A549 (cell line): ENCODE data around the gene PGM5.

Experiments
- CBX2 ChIP-seq: fragments of 200-600 bp; sonication (generic); IDR thresholded peaks from 2 replicates; pipeline ENCODE4 v1.6.1; 2016; ENCODE audit warnings: low read depth, mild to moderate bottlenecking, borderline replicate concordance
- HOXB13 ChIP-seq: fragments of 250-450 bp; sonication (Bioruptor Pico); IDR thresholded peaks from 2 replicates; pipeline ENCODE4 v1.5.0; 2020; ENCODE audit warnings: low read depth, mild to moderate bottlenecking, moderate library complexity
- JUNB ChIP-seq: fragments of >200 bp; sonication (Bioruptor Twin); formaldehyde crosslinking; IDR thresholded peaks from 2 replicates; pipeline ENCODE4 v1.6.1; 2016
- MYC ChIP-seq: IDR thresholded peaks from 2 replicates; pipeline ENCODE4 v1.6.1; 2012; ENCODE audit warnings: mild to moderate bottlenecking, inconsistent platforms, low read length, improper control_type of control experiment, borderline replicate concordance
- NFE2L2 ChIP-seq: fragments of 150-350 bp; conservative IDR thresholded peaks from 2 replicates; pipeline ENCODE4 v1.6.1; 2014; ENCODE audit warnings: low read length
- POLR2A ChIP-seq: IDR thresholded peaks from 2 replicates; pipeline ENCODE4 v1.6.1; 2012; ENCODE audit warnings: mild to moderate bottlenecking, low read length
- POLR2AphosphoS2 ChIP-seq: conservative IDR thresholded peaks from 2 replicates; pipeline ENCODE4 v1.6.1; 2012; ENCODE audit warnings: low read length, improper control_type of control experiment, inconsistent platforms
- TF ChIP-seq, protein P1 (sequence below): fragments of >200 bp; sonication (Bioruptor Twin); formaldehyde crosslinking; IDR thresholded peaks from 3 replicates; pipeline ENCODE4 v1.5.1; 2016
- TF ChIP-seq, protein P2 (sequence below): fragments of 200-600 bp; sonication (generic); IDR thresholded peaks from 2 replicates; pipeline ENCODE4 v1.6.1; 2016; ENCODE audit warnings: antibody characterized with exemption, mild to moderate bottlenecking, moderate library complexity
- TF ChIP-seq, protein P3 (sequence below): IDR thresholded peaks from 2 replicates; pipeline ENCODE4 v1.6.1; 2012

DNA sequence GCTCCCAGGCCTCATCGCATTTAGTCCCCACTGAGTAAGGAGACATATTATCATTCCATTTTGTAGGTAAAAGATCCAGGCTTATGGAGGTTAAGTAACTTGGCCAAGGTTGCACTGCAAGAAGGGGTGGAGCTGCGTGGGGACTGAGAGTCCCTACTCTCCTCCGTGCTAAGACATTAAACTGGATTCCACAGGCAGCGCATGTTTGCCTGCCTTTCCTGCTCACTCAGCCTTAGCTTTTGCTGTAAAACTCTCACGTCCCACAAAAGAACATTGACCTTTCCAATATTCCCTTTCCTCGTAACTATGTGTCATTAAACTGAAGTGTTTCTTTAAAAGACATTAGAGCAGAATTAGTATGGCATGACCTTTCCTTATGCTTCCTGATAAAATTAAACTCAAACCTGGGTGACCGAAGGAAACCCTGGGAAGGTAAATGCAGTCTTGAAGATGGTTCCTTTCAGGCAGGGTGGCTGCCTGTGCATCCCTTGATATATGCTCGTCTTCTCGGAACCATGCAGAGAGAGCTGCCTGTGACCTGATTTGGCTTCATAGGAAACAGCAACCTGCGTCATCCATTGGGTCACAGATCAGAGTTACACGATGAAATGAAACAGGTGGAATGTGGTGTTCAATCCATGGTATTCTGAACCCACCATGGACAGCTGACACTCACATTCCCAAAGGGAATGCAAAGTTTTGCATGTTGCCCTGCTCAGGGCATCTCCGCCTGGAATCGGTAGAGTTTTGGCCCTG lies 98.3 kb downstream of the PGM5 start:
- TF ChIP-seq, protein P1, sequence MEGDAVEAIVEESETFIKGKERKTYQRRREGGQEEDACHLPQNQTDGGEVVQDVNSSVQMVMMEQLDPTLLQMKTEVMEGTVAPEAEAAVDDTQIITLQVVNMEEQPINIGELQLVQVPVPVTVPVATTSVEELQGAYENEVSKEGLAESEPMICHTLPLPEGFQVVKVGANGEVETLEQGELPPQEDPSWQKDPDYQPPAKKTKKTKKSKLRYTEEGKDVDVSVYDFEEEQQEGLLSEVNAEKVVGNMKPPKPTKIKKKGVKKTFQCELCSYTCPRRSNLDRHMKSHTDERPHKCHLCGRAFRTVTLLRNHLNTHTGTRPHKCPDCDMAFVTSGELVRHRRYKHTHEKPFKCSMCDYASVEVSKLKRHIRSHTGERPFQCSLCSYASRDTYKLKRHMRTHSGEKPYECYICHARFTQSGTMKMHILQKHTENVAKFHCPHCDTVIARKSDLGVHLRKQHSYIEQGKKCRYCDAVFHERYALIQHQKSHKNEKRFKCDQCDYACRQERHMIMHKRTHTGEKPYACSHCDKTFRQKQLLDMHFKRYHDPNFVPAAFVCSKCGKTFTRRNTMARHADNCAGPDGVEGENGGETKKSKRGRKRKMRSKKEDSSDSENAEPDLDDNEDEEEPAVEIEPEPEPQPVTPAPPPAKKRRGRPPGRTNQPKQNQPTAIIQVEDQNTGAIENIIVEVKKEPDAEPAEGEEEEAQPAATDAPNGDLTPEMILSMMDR, result no peak
- TF ChIP-seq, protein P2, sequence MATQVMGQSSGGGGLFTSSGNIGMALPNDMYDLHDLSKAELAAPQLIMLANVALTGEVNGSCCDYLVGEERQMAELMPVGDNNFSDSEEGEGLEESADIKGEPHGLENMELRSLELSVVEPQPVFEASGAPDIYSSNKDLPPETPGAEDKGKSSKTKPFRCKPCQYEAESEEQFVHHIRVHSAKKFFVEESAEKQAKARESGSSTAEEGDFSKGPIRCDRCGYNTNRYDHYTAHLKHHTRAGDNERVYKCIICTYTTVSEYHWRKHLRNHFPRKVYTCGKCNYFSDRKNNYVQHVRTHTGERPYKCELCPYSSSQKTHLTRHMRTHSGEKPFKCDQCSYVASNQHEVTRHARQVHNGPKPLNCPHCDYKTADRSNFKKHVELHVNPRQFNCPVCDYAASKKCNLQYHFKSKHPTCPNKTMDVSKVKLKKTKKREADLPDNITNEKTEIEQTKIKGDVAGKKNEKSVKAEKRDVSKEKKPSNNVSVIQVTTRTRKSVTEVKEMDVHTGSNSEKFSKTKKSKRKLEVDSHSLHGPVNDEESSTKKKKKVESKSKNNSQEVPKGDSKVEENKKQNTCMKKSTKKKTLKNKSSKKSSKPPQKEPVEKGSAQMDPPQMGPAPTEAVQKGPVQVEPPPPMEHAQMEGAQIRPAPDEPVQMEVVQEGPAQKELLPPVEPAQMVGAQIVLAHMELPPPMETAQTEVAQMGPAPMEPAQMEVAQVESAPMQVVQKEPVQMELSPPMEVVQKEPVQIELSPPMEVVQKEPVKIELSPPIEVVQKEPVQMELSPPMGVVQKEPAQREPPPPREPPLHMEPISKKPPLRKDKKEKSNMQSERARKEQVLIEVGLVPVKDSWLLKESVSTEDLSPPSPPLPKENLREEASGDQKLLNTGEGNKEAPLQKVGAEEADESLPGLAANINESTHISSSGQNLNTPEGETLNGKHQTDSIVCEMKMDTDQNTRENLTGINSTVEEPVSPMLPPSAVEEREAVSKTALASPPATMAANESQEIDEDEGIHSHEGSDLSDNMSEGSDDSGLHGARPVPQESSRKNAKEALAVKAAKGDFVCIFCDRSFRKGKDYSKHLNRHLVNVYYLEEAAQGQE, result no peak
- TF ChIP-seq NFE2L2 (no peak), JUNB (no peak), POLR2A (no peak), HOXB13 (CRISPR knock-in tag) (no peak), CBX2 (no peak), POLR2AphosphoS2 (no peak), MYC (no peak)
- TF ChIP-seq, protein P3, sequence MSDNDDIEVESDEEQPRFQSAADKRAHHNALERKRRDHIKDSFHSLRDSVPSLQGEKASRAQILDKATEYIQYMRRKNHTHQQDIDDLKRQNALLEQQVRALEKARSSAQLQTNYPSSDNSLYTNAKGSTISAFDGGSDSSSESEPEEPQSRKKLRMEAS, result no peak
